ENCODE results near the gene MEGF8.
"Not testable (repeated sequence)": the region's sequence is repeated elsewhere in the genome, so short reads cannot be mapped to it uniquely, and the experiment has no call there.

Gene MEGF8

DNA sequence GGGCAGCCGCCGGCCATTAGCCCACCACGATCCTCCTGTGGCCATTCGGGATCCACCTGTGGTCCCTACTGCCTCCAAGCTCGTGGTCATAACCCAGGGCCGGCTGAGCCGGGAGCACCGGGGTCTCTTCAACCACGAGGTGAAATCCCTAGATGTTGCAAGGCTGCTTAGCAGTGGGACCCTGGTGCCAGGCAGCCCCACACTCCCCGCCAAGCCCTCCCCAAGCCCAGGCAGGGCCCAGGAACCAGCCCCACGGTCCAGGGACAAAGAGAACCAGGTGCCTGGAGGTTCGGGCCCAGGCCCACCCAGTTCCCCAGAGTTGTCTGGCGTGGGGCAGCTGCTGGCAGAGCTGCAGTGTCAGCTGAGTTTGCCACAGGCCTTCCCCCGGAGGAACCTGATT lies 15.7 kb upstream of the MEGF8 start:
- no peak for DNase-seq (ENCODE audit: low read depth, low spot score)

- DNase-seq (ENCODE audit: low read depth, low spot score): no peak
Measured at GRCh38 chr19:42311657-42312056, 13.8 kb upstream of the MEGF8 start.

- DNase-seq (ENCODE audit: low read depth, low spot score): no peak
Measured at GRCh38 chr19:42312370-42312769, 13.1 kb upstream of the MEGF8 start.

DNA sequence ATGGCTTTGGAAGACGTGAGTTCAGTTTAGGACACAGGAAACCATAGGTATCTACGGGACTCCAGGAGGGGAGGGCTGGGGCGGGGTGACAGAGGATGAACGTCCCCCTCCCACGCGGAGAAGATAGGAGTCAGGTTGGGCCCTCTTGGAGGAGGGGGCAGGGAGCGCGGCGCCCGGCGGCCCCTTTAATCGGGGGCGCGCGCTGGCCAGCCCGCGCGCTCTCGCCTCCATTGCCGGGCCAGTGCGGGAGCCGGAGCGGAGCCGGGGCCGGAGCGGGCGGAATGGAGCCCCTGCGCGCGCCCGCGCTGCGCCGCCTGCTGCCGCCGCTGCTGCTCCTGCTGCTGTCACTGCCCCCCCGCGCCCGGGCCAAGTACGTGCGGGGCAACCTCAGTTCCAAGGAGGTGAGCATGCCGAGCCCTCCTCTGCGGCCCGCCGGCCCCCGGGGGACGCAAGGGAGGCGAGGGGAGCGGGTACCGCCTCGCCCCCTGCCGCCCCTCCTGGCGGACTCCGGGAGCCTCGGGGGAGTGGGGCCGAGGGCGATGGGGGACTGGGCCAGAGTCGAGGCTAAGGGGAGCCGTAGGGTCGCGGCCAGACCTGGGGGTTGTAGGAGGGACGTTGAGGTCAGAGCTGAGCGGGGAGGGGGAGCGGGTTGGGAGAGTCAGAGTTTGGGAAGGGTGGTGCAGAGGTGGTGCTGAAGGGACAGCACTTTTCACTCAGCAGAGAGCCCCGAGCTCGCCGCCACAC lies 12.2 kb upstream of the MEGF8 start, which contains the start of gene TMEM145:
TSS of gene TMEM145 (plus strand) at position 214 of the 744 bp plus-strand sequence. CDS start at position 282, 68 bp downstream.
- no peak for DNase-seq (ENCODE audit: low read depth, low spot score)

DNA sequence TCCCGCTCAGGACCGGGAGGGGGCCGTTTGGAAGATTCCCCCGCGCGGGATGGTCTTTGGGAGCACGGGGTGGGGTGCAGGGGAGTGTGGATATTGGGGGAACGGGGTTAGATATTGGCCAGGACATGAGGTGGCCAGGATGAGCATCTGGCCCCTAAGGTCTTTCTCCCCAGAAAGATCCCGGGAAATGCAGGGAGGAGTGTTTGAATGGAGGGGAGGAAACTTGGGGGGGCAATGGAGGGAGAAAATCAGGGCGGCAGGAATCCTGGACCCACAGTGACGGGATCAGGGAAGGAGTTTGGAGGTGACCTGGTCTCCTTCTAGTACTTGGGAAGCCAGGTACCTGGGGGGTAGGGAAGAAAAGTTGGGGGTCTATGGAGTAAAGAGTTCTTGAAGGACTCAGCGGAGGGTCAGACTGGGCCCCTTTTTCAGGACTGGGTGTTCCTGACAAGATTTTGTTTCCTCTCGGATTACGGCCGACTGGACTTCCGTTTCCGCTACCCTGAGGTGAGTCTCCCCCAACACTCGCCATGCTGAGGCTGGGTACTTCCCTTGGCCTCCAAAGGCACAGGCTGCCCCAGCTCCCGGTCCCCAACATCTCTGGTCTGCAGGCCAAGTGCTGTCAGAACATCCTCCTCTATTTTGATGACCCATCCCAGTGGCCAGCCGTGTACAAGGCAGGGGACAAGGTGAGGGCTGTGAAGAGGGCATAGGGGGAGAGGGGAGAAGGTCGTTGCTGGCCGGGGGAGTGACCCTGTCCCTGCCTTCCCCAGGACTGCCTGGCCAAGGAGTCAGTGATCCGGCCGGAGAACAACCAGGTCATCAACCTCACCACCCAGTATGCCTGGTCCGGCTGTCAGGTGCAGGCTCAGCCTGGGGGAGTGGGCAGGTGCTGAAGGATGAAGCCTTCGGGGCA lies 11.3 kb upstream of the MEGF8 start:
- DNase-seq (ENCODE audit: low read depth, low spot score): no peak

DNA sequence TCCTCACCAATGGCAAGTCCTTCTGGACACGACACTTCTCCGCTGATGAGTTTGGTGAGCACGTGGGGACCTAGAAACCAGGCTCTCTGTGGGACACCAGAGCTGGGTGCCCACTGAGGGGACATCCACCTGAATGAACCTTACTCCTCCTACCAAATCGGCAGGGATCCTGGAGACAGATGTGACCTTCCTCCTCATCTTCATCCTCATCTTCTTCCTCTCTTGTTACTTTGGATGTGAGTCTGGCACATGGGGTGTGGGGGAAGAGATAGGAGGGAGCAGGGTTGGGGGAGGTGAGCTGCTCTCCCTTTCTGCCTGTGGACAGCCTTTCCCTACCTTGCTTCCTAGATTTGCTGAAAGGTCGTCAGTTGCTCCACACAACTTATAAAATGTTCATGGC lies 10.4 kb upstream of the MEGF8 start:
- no peak for DNase-seq (ENCODE audit: low read depth, low spot score)

GRCh38 chr19:42316223-42317211 lies 8.9 kb upstream of the MEGF8 start:
- DNase-seq (ENCODE audit: low read depth, low spot score): no peak

GRCh38 chr19:42317535-42317934 lies 7.9 kb upstream of the MEGF8 start:
- DNase-seq (ENCODE audit: low read depth, low spot score): no peak

GRCh38 chr19:42322305-42322704 lies 3.1 kb upstream of the MEGF8 start:
- no peak for DNase-seq (ENCODE audit: low read depth, low spot score)

GRCh38 chr19:42323473-42323851 lies 2.0 kb upstream of the MEGF8 start:
- no peak for DNase-seq (ENCODE audit: low read depth, low spot score)

GRCh38 chr19:42323852-42324654 lies 1.4 kb upstream of the MEGF8 start:
- DNase-seq (ENCODE audit: low read depth, low spot score): no peak

DNA sequence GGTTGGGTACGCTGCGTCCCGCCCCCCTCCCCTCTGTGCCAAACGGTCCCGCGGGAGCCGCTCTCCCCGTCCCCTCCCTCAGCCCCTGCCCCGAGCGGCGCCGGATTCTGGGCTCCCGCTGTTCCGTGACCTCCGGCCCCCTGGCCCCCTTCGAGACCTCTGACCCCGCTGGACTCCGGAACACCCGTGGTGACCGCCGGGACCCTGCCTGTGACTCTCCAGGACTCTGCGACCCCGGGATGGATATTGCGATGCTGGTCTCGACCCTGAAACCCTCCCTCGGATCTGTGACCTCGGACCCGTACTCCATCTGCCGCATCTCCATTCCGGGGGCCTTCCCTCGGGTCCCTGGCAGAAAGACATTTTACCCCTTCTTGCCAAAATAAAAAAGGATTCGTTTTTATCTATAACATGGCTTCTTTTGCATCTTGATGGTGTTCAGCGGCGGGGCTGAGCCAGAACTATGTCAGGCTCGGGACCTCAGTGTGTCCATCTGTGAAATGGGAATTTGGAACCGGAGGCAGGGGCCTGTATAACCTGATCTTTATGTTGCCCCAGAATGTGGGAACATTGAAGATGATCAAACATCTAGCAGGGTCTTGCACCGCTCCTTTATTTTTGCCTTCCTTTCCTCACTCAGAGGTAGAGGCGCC lies 654 bp upstream of the MEGF8 start:
- DNase-seq (ENCODE audit: low read depth, low spot score): no peak

GRCh38 chr19:42325896-42326771 lies 699 bp downstream of the MEGF8 start:
- DNase-seq (ENCODE audit: low read depth, low spot score): no peak

- DNase-seq (ENCODE audit: low read depth, low spot score): no peak
Measured at GRCh38 chr19:42326969-42327368, 1.5 kb downstream of the MEGF8 start.

GRCh38 chr19:42327381-42327780 lies 1.9 kb downstream of the MEGF8 start:
- DNase-seq (ENCODE audit: low read depth, low spot score): no peak

DNA sequence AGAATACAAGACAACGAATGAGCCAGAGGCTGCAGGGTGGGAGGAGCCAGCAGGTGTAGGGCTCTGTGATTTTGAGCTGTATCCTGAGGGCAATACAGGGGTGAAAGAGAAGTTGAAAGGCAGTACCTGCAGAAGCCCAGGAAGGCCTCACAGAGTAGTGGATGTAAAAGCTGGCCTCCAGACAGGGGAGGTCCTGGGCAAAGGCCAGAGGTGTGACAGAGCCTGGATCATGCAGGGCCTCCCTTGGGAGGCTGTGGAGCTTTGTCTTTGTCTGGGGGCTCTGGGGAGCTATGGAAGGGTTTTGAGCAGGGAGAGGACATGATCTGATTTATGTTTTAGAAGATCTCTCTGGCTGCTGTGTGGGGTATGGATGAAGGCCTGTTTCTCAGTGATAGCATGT lies 2.7 kb downstream of the MEGF8 start:
- no peak for DNase-seq (ENCODE audit: low read depth, low spot score)

DNA sequence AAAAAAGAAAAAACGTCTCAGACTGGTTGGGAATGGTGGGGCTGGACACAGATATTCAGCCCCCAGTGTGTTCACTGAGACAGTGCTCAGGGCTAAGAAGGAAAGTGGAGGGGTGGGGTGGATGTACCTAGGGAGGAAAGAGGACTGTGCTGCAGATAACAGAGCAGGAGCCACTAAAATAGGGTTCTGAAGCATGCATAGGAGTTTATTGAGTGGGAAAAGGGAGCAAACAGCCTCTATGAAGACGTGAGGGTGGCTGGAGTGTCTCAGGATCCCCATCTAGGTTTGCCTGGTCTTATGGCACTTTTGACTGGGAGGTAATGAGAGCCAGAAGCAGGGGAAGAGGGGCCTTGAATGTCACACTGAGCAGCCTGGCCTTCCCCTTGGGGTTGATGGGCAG lies 3.4 kb downstream of the MEGF8 start:
- no peak for DNase-seq (ENCODE audit: low read depth, low spot score)

DNA sequence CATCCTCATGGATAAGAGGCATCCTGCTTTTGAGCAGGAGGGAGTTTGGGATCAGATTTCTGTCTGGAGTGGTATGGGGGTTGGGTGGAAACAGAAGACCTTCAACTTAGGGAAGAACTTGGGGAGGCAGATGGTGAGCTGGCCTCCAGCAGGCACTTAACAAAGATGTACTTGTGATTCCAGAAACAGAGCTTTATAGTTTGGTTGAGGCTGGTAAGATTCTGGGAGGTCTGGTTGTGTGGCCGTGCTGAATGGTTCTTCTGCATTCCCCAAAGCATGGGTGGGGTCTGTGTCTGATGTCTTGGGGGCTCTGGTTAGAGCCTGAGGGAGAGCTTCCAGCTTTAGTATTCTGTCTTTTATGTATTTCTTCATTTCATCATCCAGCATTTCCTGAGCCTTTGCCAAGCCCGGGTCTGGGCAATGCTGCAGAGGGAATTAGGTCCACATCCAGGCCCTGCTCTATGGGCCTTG lies 4.8 kb downstream of the MEGF8 start:
- no peak for DNase-seq (ENCODE audit: low read depth, low spot score)

- not testable (repeated sequence) for DNase-seq (ENCODE audit: low read depth, low spot score)
Measured at GRCh38 chr19:42331333-42331732, 5.9 kb downstream of the MEGF8 start.

All from brain pericyte (primary cell).